Duodenal mucosa (tissue), 2 donors: ENCODE results near the gene RUFY1.

Experiments
- H3K27ac ChIP-seq: one replicate; pipeline ENCODE4 v1.7.0; 2013; ENCODE audit warnings: low read depth, low read length
- H3K27me3 ChIP-seq, 2 donors: one replicate each; pipeline ENCODE4 v1.7.0; 2013; ENCODE audit warnings: low read length in 2 of 2, control low read depth in 1 of 2; ENCODE audit not compliant: insufficient read depth in 2 of 2, control insufficient read depth in 1 of 2
- H3K36me3 ChIP-seq, 2 donors: one replicate each; pipeline ENCODE4 v1.7.0; 2013; ENCODE audit warnings: low read length in 2 of 2, control low read depth in 1 of 2; ENCODE audit not compliant: insufficient read depth in 2 of 2, control insufficient read depth in 1 of 2
- H3K4me1 ChIP-seq, 2 donors: one replicate each; pipeline ENCODE4 v1.7.0; 2013; ENCODE audit warnings: low read length in 2 of 2, control low read depth in 1 of 2; ENCODE audit not compliant: insufficient read depth in 2 of 2, control insufficient read depth in 1 of 2
- H3K4me3 ChIP-seq, 2 donors: one replicate each; pipeline ENCODE4 v1.7.0; 2013; ENCODE audit warnings: low read length in 2 of 2, low read depth in 1 of 2
- H3K9ac ChIP-seq, 2 donors: one replicate each; pipeline ENCODE4 v1.7.0; 2013; ENCODE audit warnings: low read length in 2 of 2, low read depth in 1 of 2
- H3K9me3 ChIP-seq, 2 donors: one replicate each; pipeline ENCODE4 v1.7.0; 2013; ENCODE audit warnings: low read length in 2 of 2, control low read depth in 1 of 2; ENCODE audit not compliant: control insufficient read depth in 1 of 2

RUFY1 gene

DNA sequence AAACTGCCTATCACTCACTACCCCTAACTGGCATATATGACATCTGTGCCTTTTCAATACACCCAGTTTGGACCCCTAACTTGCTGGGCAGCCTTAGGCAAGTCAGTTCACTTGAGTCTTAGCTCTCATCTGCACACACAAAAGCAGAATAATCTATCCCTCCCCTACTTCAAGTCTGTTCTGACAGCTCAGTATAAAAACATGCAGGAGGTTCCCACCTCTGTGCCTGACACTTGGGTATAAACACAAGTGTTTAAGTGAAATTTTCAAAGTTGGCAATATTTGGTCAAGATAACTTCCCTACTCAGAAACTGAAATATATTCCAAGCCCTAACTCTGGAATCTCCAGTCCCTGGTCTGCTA is 60.5 kb downstream of the RUFY1 start:
- Histone ChIP-seq H3K36me3 (peaks cover 38 to 94% of the 10 kb centered on the region in 2 donors), H3K9ac (no peak overlapping the region), H3K9me3 (no peaks in the 10 kb centered on the region), H3K4me1 (peaks cover 0 to 2% of the 10 kb centered on the region in 2 donors), H3K27me3 (no peaks in the 10 kb centered on the region), H3K27ac (no peak overlapping the region), H3K4me3 (no peak overlapping the region)

DNA sequence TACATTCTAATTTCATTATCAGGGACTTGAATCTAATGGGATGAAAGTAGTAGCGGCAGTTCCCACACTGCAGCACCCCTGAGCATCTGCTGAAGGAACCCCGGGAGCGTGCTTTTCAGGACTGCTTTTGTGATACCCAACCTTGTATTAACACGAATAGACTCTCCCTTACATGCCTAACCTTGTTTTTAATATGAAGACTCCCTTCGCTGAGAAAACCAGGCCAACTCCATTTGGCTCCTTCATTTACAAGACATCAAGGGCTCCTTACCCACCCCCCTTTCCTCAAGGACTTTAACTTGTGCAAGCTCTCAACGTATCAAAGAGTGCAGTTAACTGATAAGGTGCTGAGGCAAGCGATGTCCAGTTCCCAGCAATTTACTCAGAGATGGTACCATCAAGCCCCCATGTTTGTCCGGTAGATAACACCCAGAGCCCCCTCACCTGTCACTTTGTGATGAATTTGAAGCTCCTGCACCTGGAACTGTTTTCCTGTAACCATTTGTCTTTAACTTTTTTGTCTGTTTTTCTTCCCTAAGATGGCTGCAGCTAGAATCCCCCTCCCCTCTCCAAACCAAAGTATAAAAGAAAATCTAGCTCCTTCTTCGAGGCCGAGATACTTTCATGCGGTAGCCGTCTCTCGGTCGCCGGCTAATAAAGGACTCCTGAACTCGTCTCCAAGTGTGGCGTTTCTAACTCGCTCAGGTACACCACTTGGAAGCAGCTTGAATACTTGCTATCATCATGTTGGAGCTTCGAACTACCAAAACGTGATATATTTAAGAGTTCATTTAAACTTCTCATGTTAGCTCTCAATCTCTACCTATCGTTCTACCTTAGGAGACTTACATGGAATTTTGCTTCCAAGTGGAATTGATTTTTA is 62.5 kb downstream of the RUFY1 start:
- Histone ChIP-seq H3K36me3 (peaks cover 54 to 96% of the 10 kb centered on the region in 2 donors), H3K27me3 (no peaks in the 10 kb centered on the region), H3K4me3 (no peak overlapping the region), H3K27ac (no peak overlapping the region), H3K4me1 (peaks cover 0 to 13% of the 10 kb centered on the region in 2 donors), H3K9me3 (no peaks in the 10 kb centered on the region), H3K9ac (no peak overlapping the region)

DNA sequence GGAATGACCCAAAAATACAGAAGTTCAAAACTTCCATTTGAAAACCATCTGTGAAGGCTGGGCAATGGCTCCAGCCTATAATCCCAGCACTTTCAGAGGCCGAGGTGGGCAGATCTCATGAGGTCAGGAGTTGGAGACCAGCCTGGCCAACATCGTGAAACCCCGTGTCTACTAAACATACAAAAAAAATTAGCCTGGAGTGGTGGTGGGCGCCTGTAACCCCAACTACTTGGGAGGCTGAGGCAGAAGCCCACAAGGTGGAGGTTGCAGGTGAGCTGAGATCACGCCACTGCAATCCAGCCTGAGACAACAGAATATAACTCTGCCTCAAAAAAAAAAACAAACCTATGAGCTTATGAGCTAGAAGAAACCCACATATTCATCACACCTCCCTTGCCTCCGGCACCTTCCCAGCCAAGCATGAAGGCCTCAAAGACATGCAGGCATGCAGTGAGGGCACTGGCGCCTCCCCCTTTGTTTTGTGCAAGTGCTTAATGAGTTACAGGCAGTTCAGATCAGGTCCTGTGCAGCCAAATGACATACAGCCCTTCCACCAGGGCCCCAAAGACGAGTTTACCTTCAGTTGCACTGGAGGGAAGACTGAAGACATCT is 63.2 kb downstream of the RUFY1 start:
- Histone ChIP-seq H3K4me1 (peaks cover 2 to 15% of the 10 kb centered on the region in 2 donors), H3K27ac (no peak overlapping the region), H3K36me3 (peaks cover 55 to 96% of the 10 kb centered on the region in 2 donors), H3K9ac (no peak overlapping the region), H3K9me3 (no peaks in the 10 kb centered on the region), H3K27me3 (no peaks in the 10 kb centered on the region), H3K4me3 (no peak overlapping the region)

DNA sequence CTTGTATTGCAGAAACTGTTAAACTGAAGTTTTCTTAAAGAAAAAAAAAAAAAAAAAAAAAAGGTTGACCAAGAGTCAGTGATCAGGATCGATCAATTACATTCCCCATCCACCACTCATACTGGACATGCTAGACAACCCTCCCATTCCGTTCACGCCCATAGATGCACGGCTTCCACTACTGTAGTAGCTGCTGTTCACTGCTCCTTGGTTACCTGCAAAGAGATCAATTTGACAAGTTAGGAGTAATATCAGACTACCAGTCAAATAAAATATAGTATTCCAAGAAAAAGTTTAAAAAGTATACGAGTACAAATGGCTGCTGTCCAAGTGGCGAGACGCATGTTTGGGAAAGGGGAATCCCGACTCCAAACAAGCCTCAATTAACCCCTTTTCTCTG is 64.4 kb downstream of the RUFY1 start:
- Histone ChIP-seq H3K36me3 (peaks cover 51 to 98% of the 10 kb centered on the region in 2 donors), H3K9me3 (no peaks in the 10 kb centered on the region), H3K4me3 (no peak overlapping the region), H3K9ac (no peak overlapping the region), H3K27me3 (no peaks in the 10 kb centered on the region), H3K4me1 (peaks cover 14 to 26% of the 10 kb centered on the region in 2 donors), H3K27ac (no peak overlapping the region)

DNA sequence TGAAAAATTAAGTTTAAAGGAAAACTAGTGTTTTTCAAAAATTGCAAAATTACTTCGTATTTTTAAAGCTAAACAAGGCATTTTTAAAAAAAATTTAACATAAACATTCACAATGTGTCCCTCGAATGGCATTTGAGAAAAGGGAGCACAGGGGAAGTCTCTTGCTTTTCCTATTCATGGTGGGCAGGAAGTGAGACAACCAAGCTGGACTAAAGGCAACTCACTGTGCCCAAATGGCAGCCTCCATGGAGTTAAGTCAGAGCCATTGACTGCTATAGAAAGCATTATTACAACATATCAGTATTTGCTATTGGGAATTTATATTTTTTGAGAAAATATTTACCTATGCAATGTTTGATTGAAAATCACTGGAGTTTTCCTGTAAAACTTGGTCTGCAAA is 64.8 kb downstream of the RUFY1 start:
- Histone ChIP-seq H3K4me1 (peaks cover 18 to 28% of the 10 kb centered on the region in 2 donors), H3K9ac (no peak overlapping the region), H3K36me3 (peaks cover 51 to 97% of the 10 kb centered on the region in 2 donors), H3K4me3 (no peak overlapping the region), H3K27me3 (no peaks in the 10 kb centered on the region), H3K9me3 (no peaks in the 10 kb centered on the region), H3K27ac (no peak overlapping the region)

DNA sequence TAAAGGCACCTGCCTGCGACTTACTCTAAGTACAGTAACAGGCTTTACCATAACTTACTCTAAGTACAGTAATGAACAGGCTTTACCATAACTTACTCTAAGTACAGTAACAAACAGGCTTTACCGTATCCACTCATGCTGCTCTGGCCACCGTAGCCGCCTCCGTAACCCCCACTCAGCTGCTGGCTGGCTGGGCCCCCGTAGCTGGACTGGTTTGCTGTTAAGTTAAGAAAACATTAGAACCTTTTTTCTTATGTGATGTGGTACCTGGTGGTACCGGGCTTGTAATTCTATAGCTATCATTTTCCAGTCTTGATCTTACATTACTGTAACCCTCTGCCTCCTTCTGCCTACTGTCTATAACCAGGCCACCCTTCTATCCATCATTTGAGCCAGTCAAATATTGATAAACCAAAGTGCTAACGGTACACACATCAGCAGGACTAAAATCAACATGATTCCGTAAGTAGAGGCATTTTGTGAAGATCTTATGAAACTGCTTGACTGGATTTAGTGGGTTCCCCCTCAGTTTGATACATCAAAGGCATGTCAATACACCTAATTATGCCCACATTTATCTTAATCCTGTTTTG is 65.7 kb downstream of the RUFY1 start:
- no peak overlapping the region for H3K9ac ChIP-seq
- H3K27ac ChIP-seq = no peak overlapping the region
- peaks cover 55 to 97% of the 10 kb centered on the region in 2 donors for H3K36me3 ChIP-seq
- no peaks in the 10 kb centered on the region for H3K27me3 ChIP-seq
- no peaks in the 10 kb centered on the region for H3K9me3 ChIP-seq
- H3K4me1 ChIP-seq = peaks cover 27 to 37% of the 10 kb centered on the region in 2 donors
- no peak overlapping the region for H3K4me3 ChIP-seq

DNA sequence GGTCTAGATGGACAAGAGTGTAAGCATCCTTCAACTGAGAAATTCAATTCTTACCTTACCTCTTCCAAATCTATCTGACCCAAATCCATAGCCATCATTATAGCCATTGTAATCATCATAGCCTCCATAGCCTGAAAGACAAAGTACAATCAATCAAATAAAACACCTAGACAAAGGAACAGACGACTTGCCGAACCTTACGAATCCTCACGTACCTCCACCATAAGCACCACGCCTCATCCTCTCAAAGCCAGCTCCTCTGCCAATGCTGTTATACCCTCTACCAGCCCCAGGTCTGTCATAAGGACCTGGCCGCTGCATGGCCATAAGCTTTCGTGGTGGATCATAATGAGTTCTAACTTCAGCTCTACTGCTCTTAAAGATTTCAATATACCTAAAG is 67.6 kb downstream of the RUFY1 start:
- Histone ChIP-seq H3K4me3 (no peak overlapping the region), H3K9ac (no peak overlapping the region), H3K4me1 (peaks cover 36 to 46% of the 10 kb centered on the region in 2 donors), H3K27ac (no peak overlapping the region), H3K36me3 (peaks cover 56 to 88% of the 10 kb centered on the region in 2 donors), H3K9me3 (no peaks in the 10 kb centered on the region), H3K27me3 (no peaks in the 10 kb centered on the region)

DNA sequence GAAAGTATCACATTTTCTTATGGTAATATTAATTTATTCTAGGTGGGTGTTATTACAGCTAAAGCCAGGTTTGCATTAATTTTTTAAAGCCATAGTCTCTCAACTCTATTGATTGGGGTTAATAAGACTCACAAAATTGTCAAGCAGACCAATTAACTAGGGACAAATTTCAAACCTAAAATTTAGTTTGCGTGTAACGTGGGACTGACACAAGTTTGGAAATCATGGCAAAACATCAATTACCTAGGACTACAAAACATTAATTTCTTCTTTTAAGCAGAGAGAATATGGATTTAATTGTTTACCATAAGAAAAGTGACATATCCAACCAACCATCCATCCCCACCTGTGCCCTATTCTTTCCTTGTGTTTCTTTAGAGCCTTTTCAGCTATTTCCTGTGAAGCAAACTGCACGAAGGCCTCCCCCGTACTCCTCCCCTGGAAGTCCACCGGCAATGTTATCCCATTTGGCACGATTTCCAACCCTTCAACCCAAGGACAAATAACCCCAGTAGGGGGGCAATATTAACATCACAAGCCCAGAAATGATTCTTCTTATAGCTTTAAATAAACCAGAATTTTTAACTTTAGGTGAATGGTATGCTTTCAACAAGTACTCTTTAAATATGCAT is 68.7 kb downstream of the RUFY1 start:
- Histone ChIP-seq H3K9me3 (no peaks in the 10 kb centered on the region), H3K27me3 (no peaks in the 10 kb centered on the region), H3K9ac (peak overlapping the region in 1 of 2 donors; percentile 13), H3K4me3 (peak overlapping the region; percentile 32 to 53), H3K4me1 (peaks cover 37 to 46% of the 10 kb centered on the region in 2 donors), H3K27ac (no peak overlapping the region), H3K36me3 (peaks cover 52 to 77% of the 10 kb centered on the region in 2 donors)

DNA sequence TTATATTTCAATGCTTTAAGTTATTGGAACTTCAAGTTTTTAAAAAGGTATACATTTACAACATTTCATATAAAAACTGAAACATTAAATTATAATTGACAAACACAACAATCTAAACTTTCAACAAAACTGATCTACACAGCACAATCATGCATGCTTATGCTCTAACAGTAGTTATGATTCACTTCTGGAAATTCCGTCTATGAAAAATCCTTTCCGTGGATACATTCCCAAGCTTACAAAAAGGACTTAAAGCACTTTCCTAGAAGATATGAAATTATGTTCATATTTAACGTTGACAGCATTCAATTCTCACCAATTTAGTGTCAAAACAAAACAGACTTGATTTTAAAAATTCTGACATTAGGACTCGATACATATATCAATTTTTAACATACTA is 69.4 kb downstream of the RUFY1 start:
- no peaks in the 10 kb centered on the region for H3K27me3 ChIP-seq
- H3K4me1 ChIP-seq = peaks cover 44 to 52% of the 10 kb centered on the region in 2 donors
- no peak overlapping the region for H3K27ac ChIP-seq
- H3K36me3 ChIP-seq = peaks cover 49 to 70% of the 10 kb centered on the region in 2 donors
- no peak overlapping the region for H3K9ac ChIP-seq
- peak overlapping the region; percentile 42 to 92 for H3K4me3 ChIP-seq
- no peaks in the 10 kb centered on the region for H3K9me3 ChIP-seq

DNA sequence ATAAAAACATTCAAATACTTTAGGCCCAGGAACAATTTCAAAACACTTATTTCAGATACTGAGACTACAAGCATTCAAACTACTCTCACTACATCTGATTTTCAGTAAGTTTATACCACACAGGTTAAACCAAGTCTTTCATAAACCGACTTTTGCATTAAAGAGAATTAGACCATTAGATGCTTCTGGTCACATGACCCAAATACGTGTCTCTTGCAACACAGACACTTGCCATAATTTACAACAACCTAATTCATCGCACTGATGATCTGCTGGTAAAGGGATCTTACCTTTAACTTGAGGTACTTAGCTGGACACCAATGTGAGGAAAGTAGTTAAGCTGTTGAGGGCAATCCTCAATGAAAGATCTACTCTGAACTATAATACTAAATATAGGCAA is 69.9 kb downstream of the RUFY1 start:
- Histone ChIP-seq H3K4me1 (peaks cover 48 to 55% of the 10 kb centered on the region in 2 donors), H3K4me3 (peak overlapping the region; percentile 88 to 92), H3K9ac (peak overlapping the region; percentile 34 to 99), H3K27ac (no peak overlapping the region), H3K9me3 (no peaks in the 10 kb centered on the region), H3K27me3 (no peaks in the 10 kb centered on the region), H3K36me3 (peaks cover 44 to 65% of the 10 kb centered on the region in 2 donors)
